Ectodermal cell (in vitro differentiated cells): ENCODE results near the gene WWP2. TPM values are rescaled to one million over a fixed set of nuclear protein-coding genes. Genes with fewer than 3 reads are reported as not detected.

ENCODE experiments used
- H3K27ac ChIP-seq: 2 replicates; pipeline ENCODE4 v1.7.0; 2013; ENCODE audit warnings: mild to moderate bottlenecking, low read depth, low read length; ENCODE audit not compliant: insufficient read depth, poor library complexity, severe bottlenecking
- H3K27me3 ChIP-seq: 2 replicates; pipeline ENCODE4 v1.7.0; 2013; ENCODE audit warnings: mild to moderate bottlenecking, low read length; ENCODE audit not compliant: insufficient read depth, control insufficient read depth, poor library complexity, severe bottlenecking
- H3K36me3 ChIP-seq: one replicate; pipeline ENCODE4 v1.7.0; 2013; ENCODE audit warnings: low read length; ENCODE audit not compliant: control insufficient read depth, insufficient read depth
- H3K4me1 ChIP-seq: one replicate; pipeline ENCODE4 v1.7.0; 2013; ENCODE audit warnings: low read length; ENCODE audit not compliant: control insufficient read depth, insufficient read depth
- H3K4me3 ChIP-seq: 2 replicates; pipeline ENCODE4 v1.7.0; 2013; ENCODE audit warnings: low read depth, low read length, control low read depth; ENCODE audit not compliant: insufficient read depth
- H3K9me3 ChIP-seq: 2 replicates; pipeline ENCODE4 v1.7.0; 2013; ENCODE audit warnings: mild to moderate bottlenecking, low read length, moderate library complexity; ENCODE audit not compliant: control insufficient read depth
- WGBS, 2 experiments: methylation state at CpG; one replicate each; pipeline ENCODE4 v1.1.7; 2013; ENCODE audit warnings: missing lambda C conversion rate in 2 of 2; 5-methylcytosine and 5-hydroxymethylcytosine counted together
- polyA plus RNA-seq, 4 experiments: library from polyadenylated mRNA; stranded (reverse); fragments of 50-300 nt; gene quantifications; one replicate each; pipeline ENCODE4 v1.2.3, GENCODE V29; 2013

The WWP2 gene
- 34.2 TPM for polyA plus RNA-seq (2013, experiment 1 of 4)
- 39.4 TPM for polyA plus RNA-seq (2013, experiment 2 of 4)
- 21.7 TPM for polyA plus RNA-seq (2013, experiment 3 of 4)
- 25.7 TPM for polyA plus RNA-seq (2013, experiment 4 of 4)

GRCh38 chr16:69761983-69762813 lies at the start of gene WWP2:
Gene WWP2, plus strand, starts transcription at chr16:69762332. Its CDS starts 24,679 bp downstream, at chr16:69787011.
- peaks cover 5% of the 10 kb centered on the region for H3K4me1 ChIP-seq
- no peaks in the 10 kb centered on the region for H3K36me3 ChIP-seq
- peak within 1 kb of the TSS; percentile 92 for H3K4me3 ChIP-seq
- no peaks in the 10 kb centered on the region for H3K9me3 ChIP-seq
- WGBS, 2 experiments = 1 to 2% methylated on average over 68 of the region's 68 CpGs
- no peak within 1 kb of the TSS for H3K27ac ChIP-seq
- no peaks in the 10 kb centered on the region for H3K27me3 ChIP-seq

- H3K27me3 ChIP-seq = no peaks in the 10 kb centered on the region
- H3K9me3 ChIP-seq = no peaks in the 10 kb centered on the region
- 92 to 96% methylated on average over 9 of the region's 9 CpGs for WGBS, 2 experiments
- H3K4me1 ChIP-seq = no peaks in the 10 kb centered on the region
- no peak overlapping the region for H3K4me3 ChIP-seq
- H3K36me3 ChIP-seq = no peaks in the 10 kb centered on the region
- no peak overlapping the region for H3K27ac ChIP-seq
Measured at GRCh38 chr16:69712914-69713581, 49.1 kb upstream of the WWP2 start.

GRCh38 chr16:69717066-69717465 lies 45.1 kb upstream of the WWP2 start:
- WGBS, 2 experiments = 92 to 96% methylated on average over 5 to 6 of the region's 6 CpGs

GRCh38 chr16:69718111-69718764 lies 43.9 kb upstream of the WWP2 start:
- Histone ChIP-seq H3K36me3 (no peaks in the 10 kb centered on the region), H3K4me1 (no peaks in the 10 kb centered on the region), H3K4me3 (no peak overlapping the region), H3K27me3 (no peaks in the 10 kb centered on the region), H3K9me3 (no peaks in the 10 kb centered on the region), H3K27ac (no peak overlapping the region)
- 89 to 95% methylated on average over 10 of the region's 10 CpGs for WGBS, 2 experiments

More at GRCh38 chr16:69717066-69717465, 45.1 kb upstream of the WWP2 start:
- Histone ChIP-seq H3K4me3 (no peak overlapping the region), H3K36me3 (no peaks in the 10 kb centered on the region), H3K27ac (no peak overlapping the region), H3K4me1 (no peaks in the 10 kb centered on the region), H3K9me3 (no peaks in the 10 kb centered on the region), H3K27me3 (no peaks in the 10 kb centered on the region)

GRCh38 chr16:69720822-69721430 lies 41.2 kb upstream of the WWP2 start:
- 93% methylated on average over 10 of the region's 10 CpGs for WGBS, 2 experiments
- H3K9me3 ChIP-seq = no peaks in the 10 kb centered on the region
- no peak overlapping the region for H3K27ac ChIP-seq
- H3K4me1 ChIP-seq = peaks cover 3% of the 10 kb centered on the region
- no peaks in the 10 kb centered on the region for H3K27me3 ChIP-seq
- H3K36me3 ChIP-seq = no peaks in the 10 kb centered on the region
- no peak overlapping the region for H3K4me3 ChIP-seq

GRCh38 chr16:69721441-69721957 lies 40.6 kb upstream of the WWP2 start:
- Histone ChIP-seq H3K4me1 (peaks cover 4% of the 10 kb centered on the region), H3K27ac (no peak overlapping the region), H3K9me3 (no peaks in the 10 kb centered on the region), H3K27me3 (no peaks in the 10 kb centered on the region), H3K4me3 (no peak overlapping the region), H3K36me3 (no peaks in the 10 kb centered on the region)
- 89 to 95% methylated on average over 6 of the region's 6 CpGs for WGBS, 2 experiments

- Histone ChIP-seq H3K9me3 (no peaks in the 10 kb centered on the region), H3K27ac (no peak overlapping the region), H3K4me3 (no peak overlapping the region), H3K27me3 (no peaks in the 10 kb centered on the region), H3K4me1 (peaks cover 14% of the 10 kb centered on the region), H3K36me3 (no peaks in the 10 kb centered on the region)
- 92 to 97% methylated on average over 2 of the region's 2 CpGs for WGBS, 2 experiments
Measured at GRCh38 chr16:69724414-69724873, 37.7 kb upstream of the WWP2 start.

GRCh38 chr16:69724981-69725479 lies 37.1 kb upstream of the WWP2 start:
- peaks cover 14% of the 10 kb centered on the region for H3K4me1 ChIP-seq

GRCh38 chr16:69725480-69726312 lies 36.4 kb upstream of the WWP2 start:
- Histone ChIP-seq H3K27me3 (no peaks in the 10 kb centered on the region), H3K27ac (peak overlapping the region; percentile 70), H3K36me3 (no peaks in the 10 kb centered on the region), H3K9me3 (no peaks in the 10 kb centered on the region), H3K4me3 (peak overlapping the region; percentile 41), H3K4me1 (peaks cover 14% of the 10 kb centered on the region)
- 71 to 74% methylated on average over 32 of the region's 32 CpGs for WGBS, 2 experiments

More at GRCh38 chr16:69724981-69725479, 37.1 kb upstream of the WWP2 start:
- Histone ChIP-seq H3K27ac (no peak overlapping the region), H3K4me3 (no peak overlapping the region), H3K36me3 (no peaks in the 10 kb centered on the region), H3K9me3 (no peaks in the 10 kb centered on the region), H3K27me3 (no peaks in the 10 kb centered on the region)
- WGBS, 2 experiments = 60 to 61% methylated on average over 6 of the region's 6 CpGs
